ENCODE measurements around the gene GLDN.

GLDN gene

DNA sequence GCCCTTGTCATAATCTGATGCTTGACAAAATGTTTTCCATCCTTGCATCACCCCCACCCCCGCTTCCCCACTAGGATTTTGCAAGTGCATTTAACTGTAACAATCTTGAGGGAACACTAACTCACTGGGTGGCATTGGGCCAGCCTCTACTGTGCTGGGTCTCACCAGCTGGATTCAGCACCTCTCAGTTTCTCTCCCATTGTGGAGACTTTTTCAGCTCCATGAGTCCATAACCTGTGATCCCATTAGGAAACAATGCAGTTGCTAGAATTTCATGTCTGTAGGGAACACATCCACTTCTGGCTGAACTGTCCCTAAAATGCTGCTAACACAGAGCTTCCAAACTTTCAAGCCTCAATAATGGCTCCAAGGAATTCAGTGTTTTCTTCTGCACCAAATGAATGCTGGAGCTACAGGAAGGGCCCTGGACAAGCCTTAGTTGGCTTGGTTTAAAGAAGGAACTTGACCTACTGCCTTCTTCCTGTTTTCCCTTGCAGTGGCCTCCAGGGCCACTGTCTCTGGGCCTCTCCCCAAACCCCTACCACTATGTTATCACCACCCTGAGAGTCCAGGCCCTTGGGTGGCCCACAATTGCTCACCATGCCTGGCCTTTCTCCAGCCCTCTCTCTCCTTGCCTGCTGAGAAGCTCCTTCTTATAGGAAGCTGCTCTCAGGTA lies 18.7 kb upstream of the GLDN start:
- no peak for DNase-seq (ENCODE audit: low read depth in 3 of 3)

DNA sequence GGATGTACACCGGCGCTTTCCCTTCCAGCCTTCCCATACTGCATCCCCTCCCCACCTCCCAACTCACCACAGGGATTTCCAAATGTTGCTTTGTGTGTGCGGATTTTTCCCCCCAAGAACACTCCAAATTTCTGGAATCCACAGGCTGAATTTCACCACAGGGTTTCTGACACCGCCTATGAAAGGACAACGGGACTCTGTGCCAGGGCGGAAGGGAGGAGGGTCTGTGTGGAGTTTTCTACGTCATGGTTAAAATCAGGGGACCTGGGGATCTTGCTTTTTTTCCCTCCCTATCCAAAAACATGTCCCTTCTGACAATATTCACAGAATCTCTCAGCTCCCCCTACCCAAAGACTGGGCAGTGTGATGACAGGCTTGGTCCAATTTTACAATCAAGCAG lies 17.7 kb upstream of the GLDN start:
- no peak for DNase-seq (ENCODE audit: low read depth in 3 of 3)

GRCh38 chr15:51325167-51325566 lies 16.3 kb upstream of the GLDN start:
- no peak for DNase-seq (ENCODE audit: low read depth in 3 of 3)

GRCh38 chr15:51327081-51327480 lies 14.4 kb upstream of the GLDN start:
- no peak for DNase-seq (ENCODE audit: low read depth in 3 of 3)

DNA sequence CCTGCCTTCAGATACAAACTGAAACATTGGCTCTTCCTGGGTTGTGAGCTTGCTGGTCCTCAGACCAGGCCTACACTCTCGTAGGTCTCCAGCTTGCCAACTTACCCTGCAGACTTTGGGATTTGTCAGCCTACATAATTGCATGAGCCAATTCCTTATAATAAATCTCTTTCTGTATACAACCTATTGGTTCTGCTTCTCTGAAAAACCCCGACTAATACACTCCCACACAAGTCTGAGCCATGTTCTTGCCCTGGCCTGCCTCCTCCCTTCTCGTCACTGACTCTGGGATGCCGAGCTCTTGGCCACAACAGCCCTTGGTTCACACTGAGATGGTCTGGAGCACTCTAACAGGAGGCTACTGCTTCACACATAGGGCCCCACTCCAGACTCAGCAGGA lies 12.5 kb upstream of the GLDN start:
- no peak for DNase-seq (ENCODE audit: low read depth in 3 of 3)

- DNase-seq (ENCODE audit: low read depth in 3 of 3), result no peak
These were observed 10.3 kb upstream of the GLDN start for GRCh38 chr15:51331141-51331540.

DNA sequence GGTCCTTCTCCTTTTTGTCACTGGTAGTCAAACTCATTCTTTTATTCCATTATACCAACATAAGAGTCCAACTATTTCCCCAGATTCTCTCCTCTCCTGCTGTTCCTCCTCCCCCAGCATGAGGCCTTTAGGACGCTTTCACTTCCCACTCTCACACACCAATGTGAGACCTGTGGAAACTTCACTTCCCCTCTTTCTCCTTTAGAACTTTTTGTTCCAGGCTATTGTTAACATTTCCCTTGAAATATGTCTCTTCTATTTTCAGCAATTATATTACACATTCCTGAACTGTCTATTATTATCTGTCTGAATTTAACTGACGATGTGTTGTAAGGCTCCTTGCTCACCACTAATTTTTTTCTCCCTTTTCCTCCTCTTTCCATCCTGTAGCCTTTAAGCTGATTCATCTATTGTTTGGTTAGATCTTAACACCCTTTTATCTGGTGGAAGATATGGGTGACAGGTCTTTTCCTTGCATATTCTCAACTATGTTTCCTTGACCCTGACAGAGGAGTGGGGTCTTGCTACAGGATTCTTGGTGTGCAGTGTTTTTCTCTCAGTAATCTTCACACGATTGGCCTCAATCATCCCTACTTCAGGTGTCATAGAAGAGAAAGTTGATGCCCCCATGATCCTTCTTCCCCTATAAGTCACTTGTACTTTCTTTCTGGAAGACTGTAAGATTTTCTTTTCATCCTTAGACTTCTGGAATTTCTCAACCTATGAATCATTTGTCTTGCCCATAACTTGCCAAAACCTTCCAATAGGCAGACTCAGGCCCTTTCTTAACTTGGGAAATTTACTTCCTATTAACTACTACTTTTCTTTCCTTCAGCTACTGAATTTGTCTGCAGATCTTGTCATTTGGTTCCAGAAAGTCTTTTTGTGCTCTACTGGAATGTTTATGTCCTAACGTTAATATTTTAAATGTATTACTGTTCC lies 9.0 kb upstream of the GLDN start:
- no peak for DNase-seq (ENCODE audit: low read depth in 3 of 3)

DNA sequence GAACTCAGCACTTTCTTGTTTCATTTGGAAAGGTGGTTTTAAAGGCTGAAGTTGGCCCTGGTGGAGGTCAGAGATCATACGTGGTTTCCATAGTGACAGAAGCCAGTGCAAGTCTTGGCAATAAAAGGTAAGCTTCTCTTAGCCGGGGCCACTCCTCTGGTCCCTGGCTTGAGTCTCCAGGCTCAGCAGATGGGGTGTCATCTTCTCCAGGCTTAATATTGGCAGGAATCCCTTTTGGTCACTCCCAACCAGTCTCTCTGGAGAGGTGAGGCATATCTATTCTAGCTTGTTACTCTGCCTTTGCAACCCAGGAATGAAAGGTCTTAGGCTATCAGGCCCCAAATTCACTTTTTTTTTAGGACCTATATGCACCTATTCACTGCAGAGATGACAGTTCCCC lies 7.9 kb upstream of the GLDN start:
- DNase-seq (ENCODE audit: low read depth in 3 of 3), result no peak

DNA sequence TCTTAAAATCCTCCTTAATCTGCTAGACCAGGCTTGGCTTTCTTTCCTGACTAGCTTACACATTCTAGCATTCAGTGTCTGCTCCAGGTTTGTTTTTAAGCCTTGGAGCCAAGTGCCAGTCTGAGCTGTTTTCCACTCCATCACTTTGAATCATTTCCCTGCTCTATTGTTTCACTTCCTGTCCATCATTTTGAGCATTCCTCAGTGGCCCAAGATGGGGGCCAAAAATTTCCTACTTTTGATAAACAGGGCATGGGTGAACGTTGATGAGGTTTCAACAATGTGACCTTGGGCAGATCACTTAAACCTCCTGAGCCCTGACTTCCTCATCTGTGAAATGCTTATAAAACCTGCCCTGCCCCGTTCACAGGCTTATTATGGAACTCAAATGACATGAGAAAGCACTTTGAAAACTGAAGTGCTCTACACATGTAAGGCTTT lies 7.4 kb upstream of the GLDN start:
- DNase-seq (ENCODE audit: low read depth in 3 of 3), result no peak

DNA sequence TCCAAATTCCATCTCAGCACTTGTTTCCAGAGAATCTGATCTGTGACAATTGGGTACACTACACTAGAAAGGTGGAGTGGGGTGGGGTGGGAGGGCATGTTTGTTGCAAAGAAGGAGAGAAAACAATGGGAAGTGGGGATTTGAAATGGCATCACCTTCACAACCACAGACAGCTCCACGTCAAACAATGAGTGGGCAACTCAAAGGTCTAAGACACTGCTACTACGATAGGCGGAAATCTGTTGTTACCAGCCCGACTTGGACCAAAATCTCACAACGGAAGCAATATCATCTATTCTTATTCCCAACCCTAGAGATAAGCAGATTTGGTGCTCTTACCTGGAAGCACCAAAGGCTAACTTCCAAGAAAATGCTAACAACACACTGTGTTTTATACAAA lies 6.4 kb upstream of the GLDN start:
- no peak for DNase-seq (ENCODE audit: low read depth in 3 of 3)

DNA sequence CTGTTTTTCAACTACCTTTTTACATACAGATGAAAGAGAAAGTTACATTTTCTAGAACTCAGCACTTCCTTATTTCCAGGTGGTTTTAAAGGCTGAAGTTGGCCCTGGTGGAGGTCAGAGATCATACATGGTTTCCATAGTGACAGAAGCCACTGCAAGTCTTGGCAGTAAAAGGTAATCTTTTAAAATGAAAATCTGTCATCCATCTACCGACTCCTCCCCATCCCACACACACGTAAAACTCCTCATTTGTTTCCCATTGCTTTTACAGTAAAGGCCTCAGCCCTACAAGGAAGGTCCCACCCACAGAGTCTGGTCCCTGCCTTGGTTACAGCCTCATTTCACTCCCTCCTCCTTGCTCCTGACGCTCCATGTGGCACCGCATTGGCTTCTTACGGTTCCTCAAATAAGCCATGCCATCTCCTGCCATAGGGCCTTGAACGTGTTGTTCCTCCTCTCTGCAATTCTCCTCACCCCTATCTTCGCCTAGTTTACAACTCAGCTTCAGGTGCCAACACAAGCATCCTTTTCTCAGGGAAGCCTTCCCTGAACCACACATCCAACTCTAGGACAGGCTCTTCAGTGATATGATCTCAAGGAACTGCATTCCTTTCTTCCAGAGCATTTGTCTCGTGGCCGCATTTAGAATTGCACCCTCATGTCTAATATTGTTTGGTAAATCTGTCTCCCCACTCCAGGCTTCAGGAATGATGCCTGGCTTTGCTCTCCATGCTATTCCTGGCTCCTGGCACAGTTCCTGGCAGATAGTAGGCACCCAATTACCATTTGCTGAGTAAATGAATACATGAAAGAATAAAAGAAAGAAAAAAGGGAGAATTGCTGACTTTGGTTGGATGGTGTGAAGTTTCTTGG lies 5.7 kb upstream of the GLDN start:
- DNase-seq (ENCODE audit: low read depth in 3 of 3), result no peak

DNA sequence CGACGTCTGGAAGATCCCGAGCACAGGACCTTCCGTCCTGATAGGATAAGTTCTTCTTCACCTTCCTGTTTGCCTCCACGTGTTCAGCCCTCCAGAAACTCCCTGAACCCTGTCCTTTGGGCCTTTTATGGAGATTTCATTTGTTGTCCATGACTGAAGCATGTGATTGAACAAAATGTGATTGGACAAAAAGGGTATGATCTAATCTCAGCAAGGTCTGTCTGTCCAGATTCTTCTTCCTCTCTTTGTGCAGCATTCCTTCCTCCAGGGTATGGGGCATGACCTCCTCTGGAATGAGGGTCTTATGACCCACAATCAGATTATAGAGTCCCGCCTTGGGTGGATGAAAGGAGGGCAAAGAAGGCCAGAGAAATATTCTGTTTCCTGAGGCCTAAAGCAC lies 3.0 kb upstream of the GLDN start, which contains the start of gene CYP19A1:
CYP19A1 (minus strand) TSS at position 101 of the 400 bp plus-strand sequence. CDS start 95,684 bp downstream, outside the sequence.
- no peak for DNase-seq (ENCODE audit: low read depth in 3 of 3)

DNA sequence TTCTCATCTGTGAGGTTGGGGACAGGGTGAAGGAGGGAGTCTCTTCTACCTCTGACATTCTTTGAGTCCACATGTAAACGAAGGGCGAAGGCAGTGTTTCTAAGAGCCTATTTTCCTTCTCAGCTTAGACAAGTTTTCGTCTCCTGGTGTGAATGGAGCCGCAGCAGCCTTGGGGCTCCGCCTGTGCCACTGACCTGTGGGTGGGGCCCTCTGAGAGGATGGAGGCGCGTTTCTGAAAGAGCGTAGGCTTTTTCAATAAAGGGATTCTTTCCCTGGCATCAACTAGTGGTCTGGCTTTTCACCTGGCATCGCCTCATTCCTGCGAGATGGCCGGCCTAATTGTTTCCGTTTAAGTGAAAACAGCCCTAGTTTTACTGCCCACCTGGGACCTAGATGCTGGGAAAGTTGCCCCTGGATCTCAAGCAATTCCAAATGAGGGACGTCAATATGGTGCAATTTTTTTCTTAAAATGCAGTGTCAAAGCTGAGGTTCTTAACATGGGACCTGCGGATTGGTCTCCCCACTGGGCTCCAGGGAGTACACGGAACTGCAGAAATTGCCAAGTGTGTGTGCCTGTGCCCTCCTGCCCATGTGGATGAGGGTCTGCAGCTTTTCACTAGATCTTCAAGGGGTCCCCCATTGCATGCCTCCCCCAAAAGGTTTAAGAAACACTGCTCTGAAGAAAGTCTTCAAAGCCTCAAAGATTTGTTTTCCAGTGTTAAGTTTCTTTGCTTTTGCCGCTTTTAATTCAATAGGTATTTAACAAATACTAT lies 958 bp downstream of the GLDN start:
- DNase-seq (ENCODE audit: low read depth in 3 of 3), result no peak

GRCh38 chr15:51343466-51343865 lies 2.0 kb downstream of the GLDN start:
- DNase-seq (ENCODE audit: low read depth in 3 of 3), result no peak

DNA sequence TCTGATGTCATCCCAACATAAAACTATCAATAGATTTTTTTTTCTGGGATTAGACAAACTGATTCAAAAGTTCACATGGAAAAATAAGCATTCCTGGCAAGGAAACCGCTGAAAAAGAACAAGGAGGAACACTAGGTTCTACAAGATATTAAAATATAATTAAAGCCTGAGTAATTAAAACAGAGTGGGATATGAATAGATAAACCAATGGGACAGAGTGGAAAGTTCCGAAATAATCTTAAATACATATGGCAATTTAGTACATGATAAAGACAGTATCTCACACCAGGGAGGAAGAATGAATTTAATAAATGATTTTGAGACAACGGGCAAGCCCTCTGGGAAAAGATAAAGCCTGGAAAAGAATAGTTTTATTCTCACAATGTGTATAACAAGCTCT lies 4.7 kb downstream of the GLDN start:
- no peak for DNase-seq (ENCODE audit: low read depth in 3 of 3)

DNA sequence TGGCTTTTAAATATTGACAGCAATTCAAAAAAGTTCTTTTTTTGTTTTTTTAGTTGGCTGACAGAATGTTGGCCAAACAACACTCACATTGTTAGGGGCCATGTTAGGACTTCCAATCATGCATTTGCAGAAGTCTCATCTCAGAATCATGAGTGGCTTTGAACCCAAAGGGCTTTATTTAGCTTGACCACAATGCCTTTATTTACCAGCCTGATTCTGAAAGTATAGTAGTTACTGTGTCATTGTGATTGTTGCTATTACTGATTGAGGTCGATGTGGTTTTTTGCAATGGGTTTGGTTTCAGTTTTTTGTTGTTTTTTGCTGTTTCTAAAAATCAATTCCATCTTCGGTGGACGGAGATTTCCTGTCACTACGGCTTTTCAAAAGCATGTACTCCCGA lies 7.2 kb downstream of the GLDN start:
- no peak for DNase-seq (ENCODE audit: low read depth in 3 of 3)

DNA sequence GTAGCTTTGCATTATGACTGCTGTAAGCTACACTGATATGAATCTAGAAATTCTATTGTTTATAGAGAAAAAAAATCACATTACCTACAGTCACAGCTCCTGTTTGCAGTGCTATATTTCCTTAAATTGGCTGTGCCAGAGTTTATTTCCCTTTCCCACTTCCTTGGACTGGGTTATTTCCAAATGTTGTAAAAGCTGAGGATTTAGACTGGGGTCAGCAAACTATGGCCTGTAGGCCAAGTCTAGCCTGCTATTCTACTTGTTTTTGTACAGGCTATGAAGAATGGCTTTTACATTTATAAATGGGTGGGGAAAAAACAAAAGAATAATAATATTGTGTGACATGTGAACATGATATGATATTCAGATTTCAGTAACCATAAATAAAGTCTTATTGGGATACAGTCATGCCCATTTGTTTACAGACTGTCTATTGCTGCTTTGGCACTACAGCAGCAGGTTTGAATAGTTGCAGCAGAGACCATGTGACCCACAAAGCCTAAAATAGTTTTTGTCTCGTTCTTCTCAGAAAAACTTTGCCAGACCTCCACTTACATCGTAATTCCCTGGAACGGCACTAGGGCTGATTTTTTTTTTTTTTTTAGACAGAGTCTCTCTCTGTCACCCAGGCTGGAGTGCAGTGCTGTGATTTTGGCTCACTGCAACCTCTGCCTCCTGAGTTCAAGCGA lies 7.8 kb downstream of the GLDN start:
- no peak for DNase-seq (ENCODE audit: low read depth in 3 of 3)

GRCh38 chr15:51350723-51351122 lies 9.3 kb downstream of the GLDN start:
- DNase-seq (ENCODE audit: low read depth in 3 of 3), result no peak

DNA sequence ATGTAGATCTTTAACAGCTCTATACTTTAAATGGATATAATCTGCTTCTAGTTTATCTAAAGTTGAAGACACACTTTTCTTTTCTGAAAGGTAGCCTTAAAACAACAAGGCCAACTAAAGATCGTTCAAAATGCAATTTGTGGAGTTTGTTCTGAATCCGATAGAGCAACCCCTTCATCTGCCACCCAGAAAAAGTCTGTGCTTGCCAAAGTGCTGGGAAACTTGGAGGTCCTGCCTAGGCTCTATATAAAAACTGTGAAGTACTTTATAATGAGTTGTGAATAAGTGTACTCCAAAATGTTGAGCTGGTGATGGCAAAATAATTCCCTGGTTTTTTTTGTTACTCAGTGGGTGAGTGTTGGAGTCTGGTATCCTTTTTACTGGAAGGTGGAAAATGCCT lies 12.5 kb downstream of the GLDN start:
- DNase-seq (ENCODE audit: low read depth in 3 of 3), result no peak

DNA sequence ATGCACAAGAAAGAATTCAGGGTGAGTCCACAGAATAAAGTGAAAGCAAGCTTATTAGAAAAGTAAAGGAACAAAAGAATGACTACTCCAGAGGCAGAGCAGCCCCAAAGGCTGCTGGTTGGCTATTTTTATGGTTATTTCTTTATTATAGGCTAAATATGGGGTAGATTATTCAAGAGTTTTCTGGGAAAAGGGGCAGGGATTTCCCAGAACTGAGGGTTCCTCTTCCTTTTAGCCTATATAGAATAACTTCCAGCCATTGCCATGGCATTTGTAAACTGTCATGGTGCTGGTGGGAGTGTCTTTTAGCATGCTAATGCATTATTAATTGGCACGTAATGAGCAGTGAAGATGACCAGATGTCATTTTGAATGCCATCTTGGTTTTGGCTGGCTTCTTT lies 13.6 kb downstream of the GLDN start:
- DNase-seq (ENCODE audit: low read depth in 3 of 3), result no peak

- no peak for DNase-seq (ENCODE audit: low read depth in 3 of 3)
These were observed 14.7 kb downstream of the GLDN start for GRCh38 chr15:51356147-51356546.

Data from stimulated activated CD4-positive, alpha-beta T cell treated with anti-CD3 and anti-CD28 coated beads, TNF-alpha, amount 100 ng/mL, for 24 hours (primary cell).